SK-N-SH (cell line): ENCODE results near the gene SULF2. TPM values are rescaled to one million over a fixed set of nuclear protein-coding genes. Genes with fewer than 3 reads are reported as not detected.

Source experiments
- CTCF ChIA-PET: fragments of 300-600, 350-600 bp; formaldehyde crosslinking; extraction: SDS; loops from one replicate; lab custom pipeline; 2021; lab: Yijun Ruan, JAX
- POLR2A ChIA-PET: fragments of 350-600 bp; sonication (Branson Sonifier 250); formaldehyde crosslinking; extraction: SDS; loops from one replicate; lab custom pipeline; 2020; ENCODE audit warnings: antibody characterized with exemption, inconsistent platforms; lab: Yijun Ruan, JAX
- DNase-seq: peaks from one replicate; pipeline ENCODE4 v3.0.0; 2012
- H2AFZ ChIP-seq: fragments of 200-600 bp; sonication (generic); 2 replicates; pipeline ENCODE4 v1.8.1; 2016; ENCODE audit warnings: antibody characterized with exemption, mild to moderate bottlenecking, low read depth
- H3F3A ChIP-seq: fragments of 200-600 bp; sonication (generic); replicated peaks from 2 replicates; pipeline ENCODE3; 2016; ENCODE audit warnings: antibody characterized with exemption, mild to moderate bottlenecking; ENCODE audit not compliant: insufficient read depth
- H3K27ac ChIP-seq, 2 experiments: fragments of 200-500 bp in 1 of 2; fragments of 200-600 bp in 1 of 2; sonication (Bioruptor generic) in 1 of 2; sonication (generic), shearing (Covaris generic) in 1 of 2; 2 replicates each; pipeline versions ENCODE4 v1.5.1 to v1.6.1; 2014 to 2016; ENCODE audit warnings: low read depth in 2 of 2, inconsistent platforms in 1 of 2, low read length in 1 of 2, mild to moderate bottlenecking in 1 of 2, mixed read lengths in 1 of 2
- H3K27me3 ChIP-seq: fragments of 200-600 bp; sonication (generic), shearing (Covaris generic); 2 replicates; pipeline ENCODE4 v1.6.1; 2016; ENCODE audit warnings: mixed run types; ENCODE audit not compliant: insufficient read depth
- H3K36me3 ChIP-seq, 2 experiments: fragments of 200-500 bp in 1 of 2; fragments of 200-600 bp in 1 of 2; sonication (Bioruptor generic) in 1 of 2; sonication (generic) in 1 of 2; replicated peaks in 1 of 2; 2 replicates each; pipeline versions ENCODE3 to v1.5.1; 2014 to 2016; ENCODE audit warnings: low read length in 1 of 2, mild to moderate bottlenecking in 1 of 2; ENCODE audit not compliant: insufficient read depth in 2 of 2, control insufficient read depth in 1 of 2
- H3K4me1 ChIP-seq, 2 experiments: fragments of 200-500 bp in 1 of 2; fragments of 200-600 bp in 1 of 2; sonication (Bioruptor generic) in 1 of 2; sonication (generic), shearing (Covaris generic) in 1 of 2; 2 replicates each; pipeline versions ENCODE4 v1.5.1 to v1.6.1; 2014 to 2016; ENCODE audit warnings: low read depth in 1 of 2, low read length in 1 of 2, mixed run types in 1 of 2; ENCODE audit not compliant: insufficient read depth in 2 of 2, control insufficient read depth in 1 of 2
- H3K4me2 ChIP-seq: fragments of 200-600 bp; sonication (generic), shearing (Covaris generic); 2 replicates; pipeline ENCODE4 v1.6.1; 2017; ENCODE audit warnings: mixed run types
- H3K4me3 ChIP-seq, 2 experiments: fragments of 200-500 bp in 1 of 2; fragments of 200-600 bp in 1 of 2; sonication (Bioruptor generic) in 1 of 2; sonication (generic), shearing (Covaris generic) in 1 of 2; 2 replicates each; pipeline versions ENCODE4 v1.5.1 to v1.8.1; 2014 to 2016; ENCODE audit warnings: low read depth in 2 of 2, inconsistent platforms in 1 of 2, low read length in 1 of 2, mild to moderate bottlenecking in 1 of 2, mixed read lengths in 1 of 2, moderate library complexity in 1 of 2
- H3K79me2 ChIP-seq: fragments of 200-600 bp; sonication (generic); 2 replicates; pipeline ENCODE4 v1.8.1; 2017; ENCODE audit warnings: mild to moderate bottlenecking; ENCODE audit not compliant: insufficient read depth
- H3K9ac ChIP-seq: fragments of 200-600 bp; sonication (generic); 2 replicates; pipeline ENCODE4 v1.6.1; 2017; ENCODE audit warnings: mixed run types
- H3K9me2 ChIP-seq: fragments of 200-600 bp; sonication (generic); 2 replicates; pipeline ENCODE4 v1.6.1; 2017; ENCODE audit warnings: mixed run types
- H3K9me3 ChIP-seq: fragments of 200-600 bp; sonication (generic); 2 replicates; pipeline ENCODE4 v1.6.1; 2017; ENCODE audit warnings: mixed run types, mild to moderate bottlenecking, moderate library complexity
- H4K20me1 ChIP-seq: fragments of 200-600 bp; sonication (generic); 2 replicates; pipeline ENCODE4 v1.6.1; 2017; ENCODE audit warnings: mild to moderate bottlenecking, mixed run types; ENCODE audit not compliant: insufficient read depth
- ELF1 ChIP-seq: IDR thresholded peaks from 2 replicates; pipeline ENCODE4 v1.4.0; 2012
- GABPA ChIP-seq: IDR thresholded peaks from 2 replicates; pipeline ENCODE4 v1.4.0; 2012; ENCODE audit warnings: low read depth, mild to moderate bottlenecking
- GATA2 ChIP-seq: sonication (generic); formaldehyde crosslinking; IDR thresholded peaks from 2 replicates; pipeline ENCODE4 v1.5.0; 2020; ENCODE audit warnings: mild to moderate bottlenecking, missing genetic modification reagents
- IRF3 ChIP-seq: fragments of 150-350 bp; IDR thresholded peaks from 2 replicates; pipeline ENCODE4 v1.6.1; 2016; ENCODE audit warnings: mild to moderate bottlenecking, low read depth, low read length
- JUND ChIP-seq: IDR thresholded peaks from 2 replicates; pipeline ENCODE4 v1.4.0; 2012
- MAX ChIP-seq: IDR thresholded peaks from 2 replicates; pipeline ENCODE4 v1.4.0; 2012; ENCODE audit warnings: low read depth
- MEF2A ChIP-seq: IDR thresholded peaks from 2 replicates; pipeline ENCODE4 v1.4.0; 2012; ENCODE audit warnings: low read depth, borderline replicate concordance
- MXI1 ChIP-seq: IDR thresholded peaks from 2 replicates; pipeline ENCODE4 v1.6.1; 2012; ENCODE audit warnings: mild to moderate bottlenecking, low read depth, low read length, improper control_type of control experiment
- NRF1 ChIP-seq: IDR thresholded peaks from 2 replicates; pipeline ENCODE4 v1.6.1; 2012; ENCODE audit warnings: low read depth, mild to moderate bottlenecking, low read length
- PBX3 ChIP-seq: IDR thresholded peaks from 2 replicates; pipeline ENCODE4; 2012
- RAD21 ChIP-seq: IDR thresholded peaks from 2 replicates; pipeline ENCODE4 v1.6.1; 2012; ENCODE audit warnings: mild to moderate bottlenecking, low read length
- REST ChIP-seq: IDR thresholded peaks from 2 replicates; pipeline ENCODE4 v1.6.1; 2012; ENCODE audit warnings: mild to moderate bottlenecking, low read depth, low read length, moderate library complexity
- RFX5 ChIP-seq: IDR thresholded peaks from 2 replicates; pipeline ENCODE4 v1.6.1; 2012; ENCODE audit warnings: mild to moderate bottlenecking, improper control_type of control experiment, low read length
- RXRA ChIP-seq: IDR thresholded peaks from 2 replicates; pipeline ENCODE4 v1.4.0; 2012; ENCODE audit warnings: low read depth, mild to moderate bottlenecking, borderline replicate concordance
- TAF1 ChIP-seq: IDR thresholded peaks from 2 replicates; pipeline ENCODE4 v1.6.1; 2012; ENCODE audit warnings: low read depth, mild to moderate bottlenecking, low read length, moderate library complexity, borderline replicate concordance
- TEAD4 ChIP-seq: IDR thresholded peaks from 2 replicates; pipeline ENCODE4 v1.4.0; 2012; ENCODE audit warnings: mild to moderate bottlenecking, borderline replicate concordance; ENCODE audit not compliant: insufficient read depth
- USF2 ChIP-seq: fragments of 150-350 bp; IDR thresholded peaks from 2 replicates; pipeline ENCODE4 v1.6.1; 2017; ENCODE audit warnings: antibody characterized with exemption, low read length, low read depth, borderline replicate concordance
- ZBTB33 ChIP-seq: IDR thresholded peaks from 2 replicates; pipeline ENCODE4 v1.4.0; 2012; ENCODE audit warnings: low read depth, borderline replicate concordance
- WGBS: methylation state at CpG from one replicate; pipeline ENCODE4 v1.1.6; 2017; ENCODE audit warnings: low lambda C conversion rate; 5-methylcytosine and 5-hydroxymethylcytosine counted together
- polyA plus RNA-seq, 3 experiments: library from polyadenylated mRNA; depleted of rRNA; stranded (reverse); fragments of >200 nt; gene quantifications; 2 replicates each; pipeline ENCODE4 v1.2.3, GENCODE V29; 2012

SULF2 gene
- polyA plus RNA-seq, 1 of the 3 experiments (the other 2 are of a cell fraction) = 20.2 TPM

GRCh38 chr20:47669152-47669425 is 116.2 kb downstream of the SULF2 start (continued):
- TF ChIP-seq USF2 (no peak), REST (no peak)
- TF ChIP-seq, all 33 proteins: peak for 0

GRCh38 chr20:47668313-47669151 is 116.7 kb downstream of the SULF2 start:
- H3K9me2 ChIP-seq = no peaks in the 10 kb centered on the region
- H3K9ac ChIP-seq = no peak overlapping the region
- 94% methylated on average over 23 of the region's 23 CpGs for WGBS
- no peak overlapping the region for H3K27ac ChIP-seq
- H2AFZ ChIP-seq = no peak overlapping the region
- H3K4me3 ChIP-seq = no peak overlapping the region
- H3K4me1 ChIP-seq = peaks cover 3 to 4% of the 10 kb centered on the region in 2 experiments; a peak in 2 of 4 replicates
- no peaks in the 10 kb centered on the region for H3K9me3 ChIP-seq
- H3K79me2 ChIP-seq = no peaks in the 10 kb centered on the region
- DNase-seq = no peak
- H3K36me3 ChIP-seq = peaks cover 0 to 5% of the 10 kb centered on the region in 2 experiments
- no peak overlapping the region for H3K4me2 ChIP-seq
- H3K27me3 ChIP-seq = no peaks in the 10 kb centered on the region
- ChIA-PET CTCF (interaction anchor here (0.8 to 24.9 kb wide), 5 partner anchors 9 to 955 kb away, joined by 3 to 437 read pairs (median 4); no protein-coding TSS in a partner anchor), POLR2A (no interaction called here)
- H3F3A ChIP-seq = no peaks in the 10 kb centered on the region
- no peaks in the 10 kb centered on the region for H4K20me1 ChIP-seq
- TF ChIP-seq TAF1 (no peak), TEAD4 (no peak), MAX (no peak), MEF2A (no peak), MXI1 (no peak), ZBTB33 (no peak), RXRA (no peak), GATA2 (no peak), ELF1 (no peak), PBX3 (no peak), JUND (no peak), NRF1 (no peak), RFX5 (no peak), IRF3 (no peak), RAD21 (no peak), GABPA (no peak)
